ENCODE measurements around the gene PGC.

GRCh38 chr6:41729624-41730023 lies 17.6 kb downstream of the PGC start:
- TF ChIP-seq POLR2A (IDR thresholded peaks at IDR 0.05) = no peak
- TF ChIP-seq, protein P1, sequence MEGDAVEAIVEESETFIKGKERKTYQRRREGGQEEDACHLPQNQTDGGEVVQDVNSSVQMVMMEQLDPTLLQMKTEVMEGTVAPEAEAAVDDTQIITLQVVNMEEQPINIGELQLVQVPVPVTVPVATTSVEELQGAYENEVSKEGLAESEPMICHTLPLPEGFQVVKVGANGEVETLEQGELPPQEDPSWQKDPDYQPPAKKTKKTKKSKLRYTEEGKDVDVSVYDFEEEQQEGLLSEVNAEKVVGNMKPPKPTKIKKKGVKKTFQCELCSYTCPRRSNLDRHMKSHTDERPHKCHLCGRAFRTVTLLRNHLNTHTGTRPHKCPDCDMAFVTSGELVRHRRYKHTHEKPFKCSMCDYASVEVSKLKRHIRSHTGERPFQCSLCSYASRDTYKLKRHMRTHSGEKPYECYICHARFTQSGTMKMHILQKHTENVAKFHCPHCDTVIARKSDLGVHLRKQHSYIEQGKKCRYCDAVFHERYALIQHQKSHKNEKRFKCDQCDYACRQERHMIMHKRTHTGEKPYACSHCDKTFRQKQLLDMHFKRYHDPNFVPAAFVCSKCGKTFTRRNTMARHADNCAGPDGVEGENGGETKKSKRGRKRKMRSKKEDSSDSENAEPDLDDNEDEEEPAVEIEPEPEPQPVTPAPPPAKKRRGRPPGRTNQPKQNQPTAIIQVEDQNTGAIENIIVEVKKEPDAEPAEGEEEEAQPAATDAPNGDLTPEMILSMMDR (IDR thresholded peaks at IDR 0.05) = no peak
